ENCODE results near the gene ERCC3.

ERCC3 gene
- total RNA-seq: 86.0 to 91.3 reads per million in 2 experiments

GRCh38 chr2:127293748-127294562 lies at the start of gene ERCC3:
TSS of gene ERCC3 (minus strand) at chr2:127294144. CDS start at chr2:127294081, 63 bp downstream.
- peak; percentile 64 for DNase-seq (ENCODE audit: low read depth)

GRCh38 chr2:127343277-127343676 lies 49.3 kb upstream of the ERCC3 start:
- no peak for DNase-seq (ENCODE audit: low read depth)

- DNase-seq (ENCODE audit: low read depth): no peak
Observed at GRCh38 chr2:127342101-127342500, 48.2 kb upstream of the ERCC3 start.

GRCh38 chr2:127332335-127332734 lies 38.4 kb upstream of the ERCC3 start:
- DNase-seq (ENCODE audit: low read depth): no peak

GRCh38 chr2:127330753-127331152 lies 36.8 kb upstream of the ERCC3 start:
- no peak for DNase-seq (ENCODE audit: low read depth)

- DNase-seq (ENCODE audit: low read depth): no peak
Observed at GRCh38 chr2:127326289-127326945, 32.5 kb upstream of the ERCC3 start.

GRCh38 chr2:127324635-127325034 lies 30.7 kb upstream of the ERCC3 start:
- no peak for DNase-seq (ENCODE audit: low read depth)

- DNase-seq (ENCODE audit: low read depth): no peak
Observed at GRCh38 chr2:127321303-127321702, 27.4 kb upstream of the ERCC3 start.

- no peak for DNase-seq (ENCODE audit: low read depth)
Observed at GRCh38 chr2:127320586-127321275, 26.8 kb upstream of the ERCC3 start.

GRCh38 chr2:127320067-127320466 lies 26.1 kb upstream of the ERCC3 start:
- no peak for DNase-seq (ENCODE audit: low read depth)

GRCh38 chr2:127314193-127314988 lies 20.4 kb upstream of the ERCC3 start:
- no peak for DNase-seq (ENCODE audit: low read depth)

GRCh38 chr2:127313406-127313805 lies 19.5 kb upstream of the ERCC3 start:
- no peak for DNase-seq (ENCODE audit: low read depth)

GRCh38 chr2:127310980-127311379 lies 17.0 kb upstream of the ERCC3 start:
- no peak for DNase-seq (ENCODE audit: low read depth)

GRCh38 chr2:127309468-127309867 lies 15.5 kb upstream of the ERCC3 start:
- no peak for DNase-seq (ENCODE audit: low read depth)

- DNase-seq (ENCODE audit: low read depth): no peak
Observed at GRCh38 chr2:127308586-127309138, 14.7 kb upstream of the ERCC3 start.

GRCh38 chr2:127305990-127306585 lies 12.1 kb upstream of the ERCC3 start:
- DNase-seq (ENCODE audit: low read depth): no peak

- DNase-seq (ENCODE audit: low read depth): no peak
Observed at GRCh38 chr2:127302168-127302567, 8.2 kb upstream of the ERCC3 start.

- no peak for DNase-seq (ENCODE audit: low read depth)
Observed at GRCh38 chr2:127293386-127293747, 577 bp downstream of the ERCC3 start.

GRCh38 chr2:127288274-127288673 lies 5.7 kb downstream of the ERCC3 start:
- no peak for DNase-seq (ENCODE audit: low read depth)

GRCh38 chr2:127283275-127283674 lies 10.7 kb downstream of the ERCC3 start:
- DNase-seq (ENCODE audit: low read depth): no peak

GRCh38 chr2:127280693-127281092 lies 13.3 kb downstream of the ERCC3 start:
- DNase-seq (ENCODE audit: low read depth): no peak
